ENCODE data around the gene DNAI1.

DNAI1 gene

DNA sequence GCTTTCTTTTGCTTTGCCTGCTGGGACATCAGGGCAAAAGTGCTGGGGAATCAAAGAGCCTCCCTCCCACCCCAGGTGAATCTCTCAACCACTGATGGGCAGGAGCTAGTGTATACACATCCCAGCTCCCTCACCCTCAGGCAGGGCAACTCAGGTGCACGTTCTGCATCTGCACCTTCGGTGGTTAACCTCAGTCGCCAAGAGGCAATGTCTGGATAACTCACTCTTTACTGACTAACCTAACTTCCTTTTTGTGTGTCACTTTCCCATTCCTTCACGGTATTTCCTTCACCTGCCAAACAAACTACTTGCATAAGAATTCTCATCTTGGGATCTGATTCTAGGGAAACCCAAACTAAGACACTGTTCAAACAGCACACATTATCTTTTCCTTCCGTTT is 104.7 kb downstream of the DNAI1 start:
- no peak for DNase-seq

DNA sequence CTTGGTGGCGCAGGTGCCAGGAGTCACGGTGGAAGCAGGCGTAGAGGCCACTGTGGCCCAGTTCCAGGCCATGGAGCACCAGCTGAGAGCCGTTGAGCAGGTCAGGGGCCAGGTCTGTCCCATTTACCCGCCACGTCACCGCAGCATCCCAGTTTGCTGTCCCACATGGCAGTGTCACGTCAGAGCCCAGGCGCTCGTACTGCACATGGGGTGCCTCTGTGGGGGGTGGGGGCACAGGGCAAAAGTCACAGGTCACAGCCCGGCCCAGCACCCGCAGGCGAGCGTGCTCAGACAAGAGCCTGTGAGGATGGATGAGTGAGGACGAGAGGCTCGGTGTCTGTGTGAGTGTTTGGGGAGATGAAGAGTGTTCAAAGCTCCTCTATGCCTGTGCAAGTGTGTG is 106.0 kb downstream of the DNAI1 start:
- DNase-seq, result no peak

DNA sequence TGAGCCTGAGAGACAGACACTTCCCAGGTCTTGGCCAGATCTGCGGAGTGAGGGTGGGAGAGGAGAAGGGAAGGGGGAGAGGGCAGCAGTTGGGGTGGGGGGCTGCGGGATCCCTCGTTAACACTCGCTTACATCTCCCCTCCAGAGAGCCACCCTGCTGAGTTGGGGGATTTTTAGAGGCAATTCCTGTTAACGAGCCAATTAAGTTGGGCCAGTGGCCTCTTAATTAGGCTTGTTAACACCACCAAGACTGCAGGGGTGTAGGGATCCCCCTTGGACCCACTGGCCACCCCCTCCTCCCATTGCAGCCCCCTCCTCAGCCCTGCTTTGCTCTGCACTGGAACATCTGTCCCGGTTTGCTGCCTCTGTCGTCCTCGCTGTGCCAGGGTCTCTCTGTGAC is 107.3 kb downstream of the DNAI1 start:
- no peak for DNase-seq

DNA sequence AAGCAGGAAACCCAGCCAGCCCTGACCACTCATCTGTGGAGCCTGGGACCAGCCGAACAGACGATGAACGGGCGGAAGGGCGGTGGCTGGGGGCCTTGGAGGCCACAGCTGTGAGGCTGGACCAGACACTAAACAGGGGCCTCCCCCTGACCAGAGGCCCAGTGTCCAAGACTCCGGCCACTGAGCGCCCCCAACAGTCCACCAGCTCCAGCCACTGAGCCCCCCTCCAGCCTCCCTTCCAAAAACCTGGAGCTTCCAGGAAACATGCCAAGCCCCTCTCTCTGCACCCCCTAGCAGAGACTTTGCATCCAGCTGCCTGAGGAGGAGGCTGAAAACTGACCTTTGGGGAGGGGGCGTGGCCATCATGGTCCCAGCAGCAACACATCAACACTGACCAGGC is 107.7 kb downstream of the DNAI1 start:
- DNase-seq, result no peak

- no peak for DNase-seq
Measured at GRCh38 chr9:34566972-34567371, 108.4 kb downstream of the DNAI1 start.

DNA sequence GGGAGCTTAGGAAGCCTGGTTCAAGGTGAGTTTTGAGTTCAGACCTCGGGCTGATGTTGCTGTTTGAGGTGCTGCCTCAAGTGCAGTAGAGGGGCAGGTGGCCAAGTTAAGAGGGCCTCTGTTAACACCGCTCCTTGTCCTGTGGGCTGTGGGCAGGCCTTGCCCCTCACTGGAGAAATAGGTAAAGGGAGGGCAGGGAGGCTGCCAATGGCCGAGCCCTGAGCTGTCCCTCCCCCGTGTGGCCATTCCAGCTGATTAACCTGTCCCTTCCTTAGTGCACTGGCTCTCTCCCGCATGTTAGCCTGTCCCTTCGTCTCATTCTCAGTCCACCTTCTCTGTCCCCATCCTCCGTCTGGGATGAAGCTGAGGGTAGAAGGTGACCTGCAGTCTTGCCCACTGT is 109.5 kb downstream of the DNAI1 start:
- DNase-seq, result no peak

GRCh38 chr9:34568774-34569173 is 110.2 kb downstream of the DNAI1 start:
- no peak for DNase-seq

DNA sequence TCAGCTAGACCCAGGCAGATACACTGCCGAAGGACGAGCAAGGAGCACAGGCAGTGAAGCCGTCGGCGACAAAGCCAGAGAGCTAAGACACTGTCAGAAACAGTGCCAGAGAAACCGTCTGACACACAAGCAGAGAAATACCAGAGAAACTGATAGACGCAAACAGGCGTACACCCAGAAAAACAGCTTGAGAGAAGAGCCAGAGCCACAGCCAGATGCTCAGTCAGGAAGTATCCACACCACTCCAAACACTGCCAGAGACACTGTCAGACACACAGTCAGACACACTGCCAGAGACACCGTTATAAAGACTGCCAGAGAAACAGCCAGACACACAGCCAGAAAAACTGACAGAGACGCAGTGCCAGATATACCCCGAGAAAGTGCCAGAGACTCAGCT is 111.8 kb downstream of the DNAI1 start:
- no peak for DNase-seq

All from CD4-positive, alpha-beta T cell treated with Interleukin-17A for 4 hours (primary cell).